HepG2 (cell line): ENCODE data around the gene NPSR1. TPM values are rescaled to one million over a fixed set of nuclear protein-coding genes. Genes with fewer than 3 reads are reported as not detected.
A peak's percentile ranks its signal among the peaks of the same experiment; 100 is the strongest.

Experiments used
- AHR ChIP-seq: IDR thresholded peaks from 2 replicates; pipeline ENCODE4 v1.6.1; 2018; ENCODE audit warnings: missing genetic modification reagents, missing compliant biosample characterization
- ELF3 ChIP-seq: IDR thresholded peaks from 2 replicates; pipeline ENCODE4 v1.6.1; 2016; ENCODE audit warnings: missing genetic modification reagents, missing compliant biosample characterization
- FOXO1 ChIP-seq: sonication (generic); formaldehyde crosslinking; IDR thresholded peaks from 2 replicates; pipeline ENCODE4 v1.4.0; 2020; ENCODE audit warnings: missing genetic modification reagents
- FOXP1 ChIP-seq, 2 experiments: fragments of 450-650 bp in 1 of 2; IDR thresholded peaks; 2 replicates each; pipeline ENCODE4 v1.6.1; 2017 to 2018; ENCODE audit warnings: antibody characterized with exemption in 1 of 2
- HDAC2 ChIP-seq: sonication (generic); formaldehyde crosslinking; IDR thresholded peaks from 2 replicates; pipeline ENCODE4 v1.4.0; 2020; ENCODE audit warnings: missing genetic modification reagents
- KDM5B ChIP-seq: sonication (generic); formaldehyde crosslinking; IDR thresholded peaks from 2 replicates; pipeline ENCODE4 v1.4.0; 2020; ENCODE audit warnings: missing genetic modification reagents, mild to moderate bottlenecking, borderline replicate concordance
- MAFF ChIP-seq: IDR thresholded peaks from 2 replicates; pipeline ENCODE4 v1.6.1; 2011; ENCODE audit warnings: low read depth, low read length, improper control_type of control experiment
- MED1 ChIP-seq: sonication (generic); formaldehyde crosslinking; IDR thresholded peaks from 2 replicates; pipeline ENCODE4 v1.4.0; 2020; ENCODE audit warnings: missing genetic modification reagents
- SKI ChIP-seq: fragments of 450-650 bp; IDR thresholded peaks from one replicate; pipeline ENCODE4 v1.6.1; 2018; ENCODE audit warnings: mild to moderate bottlenecking; ENCODE audit not compliant: partially characterized antibody
- SOX5 ChIP-seq: IDR thresholded peaks from 2 replicates; pipeline ENCODE4 v1.6.1; 2016; ENCODE audit warnings: borderline replicate concordance
- SPEN ChIP-seq: sonication (generic); formaldehyde crosslinking; IDR thresholded peaks from 2 replicates; pipeline ENCODE4 v1.5.1; 2020; ENCODE audit warnings: low read depth, mild to moderate bottlenecking, missing genetic modification reagents
- ZMAT3 ChIP-seq: sonication (generic); formaldehyde crosslinking; conservative IDR thresholded peaks from 2 replicates; pipeline ENCODE4 v1.7.0; 2021; ENCODE audit warnings: missing genetic modification reagents
- ZNF235 ChIP-seq: sonication (generic); formaldehyde crosslinking; IDR thresholded peaks from 2 replicates; pipeline ENCODE4 v1.8.1; 2023; ENCODE audit warnings: mild to moderate bottlenecking, missing genetic modification reagents, borderline replicate concordance
- ZNF337 ChIP-seq: sonication (generic); formaldehyde crosslinking; IDR thresholded peaks from 2 replicates; pipeline ENCODE4 v1.5.1; 2020; ENCODE audit warnings: missing genetic modification reagents, low read depth, mild to moderate bottlenecking, borderline replicate concordance
- ZNF629 ChIP-seq: sonication (generic); formaldehyde crosslinking; conservative IDR thresholded peaks from 2 replicates; pipeline ENCODE4 v1.5.0; 2020; ENCODE audit warnings: missing genetic modification reagents
- ZNF746 ChIP-seq: sonication (generic); formaldehyde crosslinking; IDR thresholded peaks from 2 replicates; pipeline ENCODE4 v1.8.0; 2022; ENCODE audit warnings: mild to moderate bottlenecking, missing genetic modification reagents
- ZNF768 ChIP-seq: sonication (generic); formaldehyde crosslinking; IDR thresholded peaks from 2 replicates; pipeline ENCODE4 v1.4.0; 2020; ENCODE audit warnings: missing genetic modification reagents
- ZNF841 ChIP-seq: sonication (generic); formaldehyde crosslinking; IDR thresholded peaks from 2 replicates; pipeline ENCODE4 v1.8.1; 2023; ENCODE audit warnings: missing genetic modification reagents, borderline replicate concordance
- polyA plus RNA-seq, 8 experiments: library from polyadenylated mRNA; depleted of rRNA in 3 of 8; stranded (reverse) in 7 of 8; unstranded in 1 of 8; fragments of >200 nt; fragmentation: Illumina TruSeq in 4 of 8; extraction: Trizol in 4 of 8; gene quantifications; 2 replicates each; pipeline versions ENCODE4 v1.2.1 to v1.2.3, GENCODE V29; 2011 to 2016; ENCODE audit warnings: low read depth in 4 of 8, missing spikeins in 1 of 8, mixed read lengths in 1 of 8; ENCODE audit not compliant: insufficient read depth in 1 of 8
- total RNA-seq, 5 experiments: library from RNA; depleted of rRNA; stranded (reverse); fragments of >200 nt; fragmentation: Illumina TruSeq; extraction: Trizol; gene quantifications; 2 replicates each; pipeline ENCODE4 v1.2.3, GENCODE V29; 2016; ENCODE audit warnings: low read depth in 1 of 5
- TF ChIP-seq, protein P1 (sequence below): IDR thresholded peaks from 2 replicates; pipeline ENCODE4 v1.6.1; 2016
- TF ChIP-seq, protein P2 (sequence below): sonication (generic); formaldehyde crosslinking; IDR thresholded peaks from 2 replicates; pipeline ENCODE4 v1.4.0; 2020; ENCODE audit warnings: missing genetic modification reagents, borderline replicate concordance

Gene NPSR1
- total and polyA plus RNA-seq, 2 of the 13 experiments (the other 11 are each of a cell fraction or from before 2014, with no cell fraction given) = not detected

DNA sequence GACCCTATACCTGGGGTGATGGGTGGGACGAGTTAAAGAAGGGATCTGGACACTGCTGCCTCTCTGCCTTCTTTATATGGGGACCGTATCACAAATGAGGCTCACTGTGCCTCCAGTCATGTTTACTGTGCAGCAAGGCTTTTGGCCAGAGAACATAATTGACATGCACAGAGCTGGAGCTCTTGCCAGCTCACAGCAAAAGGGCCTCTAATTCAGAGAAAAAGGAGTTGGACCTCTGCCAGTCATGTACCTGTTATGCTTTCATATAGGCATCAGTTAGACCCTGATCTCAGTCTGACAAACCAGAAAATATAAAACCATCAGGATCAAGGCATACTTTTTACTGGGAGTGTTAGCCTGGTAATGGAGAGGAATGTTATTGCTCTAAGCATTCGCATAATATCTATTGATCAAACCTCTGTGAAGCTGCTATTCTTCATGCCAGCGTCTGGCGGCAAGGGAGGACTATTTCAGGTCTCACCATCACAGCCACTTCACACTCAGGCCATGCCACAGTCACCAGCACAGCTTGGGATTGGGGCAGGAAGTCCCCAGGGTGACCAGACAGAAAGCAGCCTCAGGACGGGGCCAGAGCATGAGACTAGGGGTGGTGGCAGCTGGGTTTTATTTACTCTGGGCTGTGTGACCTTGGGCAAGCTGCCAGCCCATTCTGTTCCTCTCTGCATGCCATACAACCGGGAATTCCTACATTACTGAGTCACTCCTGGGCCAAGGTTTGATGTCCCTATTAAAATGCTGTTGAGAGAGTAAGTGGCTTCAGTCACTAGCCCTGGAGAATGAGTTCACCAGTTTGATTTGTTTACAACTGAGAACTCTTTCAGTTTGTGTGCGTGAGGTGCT lies 90.1 kb downstream of the NPSR1 start (continued):
- TF ChIP-seq ZNF841 (CRISPR knock-in tag) = no peak
- TF ChIP-seq SPEN = peak; percentile 76; the same call in 1 of the 2 replicates
- no peak for TF ChIP-seq ZNF235 (CRISPR knock-in tag)
- peak; percentile 75; the same call in 1 of the 2 replicates for TF ChIP-seq ZNF337 (CRISPR knock-in tag)
- peak; percentile 9; the same call in 1 of the 2 replicates for TF ChIP-seq MAFF
- TF ChIP-seq ZNF629 (CRISPR knock-in tag) = peak; percentile 28; the same call in 1 of the 2 replicates
- TF ChIP-seq AHR = no peak
- TF ChIP-seq ZMAT3 (CRISPR knock-in tag) = no peak; the same call in 1 of the 2 replicates
- TF ChIP-seq FOXO1 = peak; percentile 79
- TF ChIP-seq, protein P1, sequence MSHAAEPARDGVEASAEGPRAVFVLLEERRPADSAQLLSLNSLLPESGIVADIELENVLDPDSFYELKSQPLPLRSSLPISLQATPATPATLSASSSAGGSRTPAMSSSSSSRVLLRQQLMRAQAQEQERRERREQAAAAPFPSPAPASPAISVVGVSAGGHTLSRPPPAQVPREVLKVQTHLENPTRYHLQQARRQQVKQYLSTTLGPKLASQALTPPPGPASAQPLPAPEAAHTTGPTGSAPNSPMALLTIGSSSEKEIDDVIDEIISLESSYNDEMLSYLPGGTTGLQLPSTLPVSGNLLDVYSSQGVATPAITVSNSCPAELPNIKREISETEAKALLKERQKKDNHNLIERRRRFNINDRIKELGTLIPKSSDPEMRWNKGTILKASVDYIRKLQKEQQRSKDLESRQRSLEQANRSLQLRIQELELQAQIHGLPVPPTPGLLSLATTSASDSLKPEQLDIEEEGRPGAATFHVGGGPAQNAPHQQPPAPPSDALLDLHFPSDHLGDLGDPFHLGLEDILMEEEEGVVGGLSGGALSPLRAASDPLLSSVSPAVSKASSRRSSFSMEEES = peak; percentile 83
- peak; percentile 97 for TF ChIP-seq MED1
- peak; percentile 91 for TF ChIP-seq SOX5
- TF ChIP-seq SKI = peak; percentile 83
- peak; percentile 75; the same call in 1 of the 2 replicates for TF ChIP-seq KDM5B (CRISPR knock-in tag)
- TF ChIP-seq HDAC2 = peak; percentile 91
- TF ChIP-seq ZNF768 (CRISPR knock-in tag) = peak; percentile 99
- TF ChIP-seq, protein P2, sequence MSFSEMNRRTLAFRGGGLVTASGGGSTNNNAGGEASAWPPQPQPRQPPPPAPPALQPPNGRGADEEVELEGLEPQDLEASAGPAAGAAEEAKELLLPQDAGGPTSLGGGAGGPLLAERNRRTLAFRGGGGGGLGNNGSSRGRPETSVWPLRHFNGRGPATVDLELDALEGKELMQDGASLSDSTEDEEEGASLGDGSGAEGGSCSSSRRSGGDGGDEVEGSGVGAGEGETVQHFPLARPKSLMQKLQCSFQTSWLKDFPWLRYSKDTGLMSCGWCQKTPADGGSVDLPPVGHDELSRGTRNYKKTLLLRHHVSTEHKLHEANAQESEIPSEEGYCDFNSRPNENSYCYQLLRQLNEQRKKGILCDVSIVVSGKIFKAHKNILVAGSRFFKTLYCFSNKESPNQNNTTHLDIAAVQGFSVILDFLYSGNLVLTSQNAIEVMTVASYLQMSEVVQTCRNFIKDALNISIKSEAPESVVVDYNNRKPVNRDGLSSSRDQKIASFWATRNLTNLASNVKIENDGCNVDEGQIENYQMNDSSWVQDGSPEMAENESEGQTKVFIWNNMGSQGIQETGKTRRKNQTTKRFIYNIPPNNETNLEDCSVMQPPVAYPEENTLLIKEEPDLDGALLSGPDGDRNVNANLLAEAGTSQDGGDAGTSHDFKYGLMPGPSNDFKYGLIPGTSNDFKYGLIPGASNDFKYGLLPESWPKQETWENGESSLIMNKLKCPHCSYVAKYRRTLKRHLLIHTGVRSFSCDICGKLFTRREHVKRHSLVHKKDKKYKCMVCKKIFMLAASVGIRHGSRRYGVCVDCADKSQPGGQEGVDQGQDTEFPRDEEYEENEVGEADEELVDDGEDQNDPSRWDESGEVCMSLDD (CRISPR knock-in tag) = 0 out of 2 replicates have a peak, but pooled peaks have one; percentile 49
- peak; percentile 87 for TF ChIP-seq ELF3 (CRISPR knock-in tag)
- peak; percentile 53; the same call in 1 of the 2 replicates for TF ChIP-seq FOXP1 (IDR thresholded peaks at IDR 0.05)
- peak; percentile 82 for TF ChIP-seq FOXP1 (CRISPR knock-in tag; IDR thresholded peaks at IDR 0.05)
- no peak for TF ChIP-seq ZNF746 (CRISPR knock-in tag)
